Measurements from ENCODE around the gene YPEL3. TPM values are rescaled to one million over a fixed set of nuclear protein-coding genes. Genes with fewer than 3 reads are reported as not detected.

The YPEL3 gene
- total RNA-seq, 4 donors from 2014 or later: 90.8 to 154 (median 125) TPM

- no peaks in the 10 kb centered on the region for H3K9me3 ChIP-seq
Observed at GRCh38 chr16:30049871-30050270, 46.1 kb downstream of the YPEL3 start.

GRCh38 chr16:30046588-30046987, 49.4 kb downstream of the YPEL3 start:
- intact Hi-C loops (cut with DNase I; ENCODE audit: low total_unique reads): no loop called here
- peaks cover 21% of the 10 kb centered on the region for H3K27me3 ChIP-seq
- no peaks in the 10 kb centered on the region for H3K36me3 ChIP-seq
- H3K4me3 ChIP-seq: no peak overlapping the region
- WGBS, 2 donors (ENCODE audit: low coverage in 1 of 2): 96% methylated on average over 1 of the region's 1 CpG; no CpG with 5 or more reads in 1 of the 2 donors
- DNase-seq: no peak
- in situ Hi-C loops (cut with MboI; ENCODE audit: low pct_ligation_motif_present in 1 of 4, low pct_unique_long_range_greater_than_20kb in 1 of 4, low sequenced_read_pairs in 3 of 4): loop anchor here in 1 of 4 donors (25.0 kb wide), 1 partner anchor 159 kb away; the partner anchor contains the start of gene SEZ6L2
- H3K9me3 ChIP-seq: no peaks in the 10 kb centered on the region
- TF ChIP-seq CTCF (IDR thresholded peaks at IDR 0.05) (no peak), POLR2A (IDR thresholded peaks at IDR 0.05) (no peak), EP300 (IDR thresholded peaks at IDR 0.05; ENCODE audit: low read depth) (no peak), POLR2AphosphoS5 (IDR thresholded peaks at IDR 0.05) (no peak)
- H3K27ac ChIP-seq: no peak overlapping the region
- no peaks in the 10 kb centered on the region for H3K4me1 ChIP-seq

More at GRCh38 chr16:30049871-30050270, 46.1 kb downstream of the YPEL3 start:
- no peak overlapping the region for H3K4me3 ChIP-seq
- 92% methylated on average over 5 to 8 of the region's 8 CpGs for WGBS, 2 donors (ENCODE audit: low coverage in 1 of 2)
- H3K36me3 ChIP-seq: no peaks in the 10 kb centered on the region
- intact Hi-C loops (cut with DNase I; ENCODE audit: low total_unique reads): no loop called here
- in situ Hi-C loops (cut with MboI; ENCODE audit: low pct_ligation_motif_present in 1 of 4, low pct_unique_long_range_greater_than_20kb in 1 of 4, low sequenced_read_pairs in 3 of 4): loop anchor here in 1 of 4 donors (25.0 kb wide), 1 partner anchor 163 kb away; the partner anchor contains the start of gene SEZ6L2
- no peak overlapping the region for H3K27ac ChIP-seq
- no peak for DNase-seq
- no peaks in the 10 kb centered on the region for H3K27me3 ChIP-seq
- H3K4me1 ChIP-seq: peaks cover 4 to 15% (median 13%) of the 10 kb centered on the region in 4 donors
- no peak for TF ChIP-seq POLR2AphosphoS5 (IDR thresholded peaks at IDR 0.05)
- no peak for TF ChIP-seq CTCF (IDR thresholded peaks at IDR 0.05)
- TF ChIP-seq EP300 (IDR thresholded peaks at IDR 0.05; ENCODE audit: low read depth): no peak
- no peak for TF ChIP-seq POLR2A (IDR thresholded peaks at IDR 0.05)

- Histone ChIP-seq H3K36me3 (no peaks in the 10 kb centered on the region), H3K4me3 (no peak overlapping the region), H3K27ac (no peak overlapping the region), H3K4me1 (no peaks in the 10 kb centered on the region), H3K27me3 (peaks cover 21% of the 10 kb centered on the region), H3K9me3 (no peaks in the 10 kb centered on the region)
- intact Hi-C loops (cut with DNase I; ENCODE audit: low total_unique reads): no loop called here
- TF ChIP-seq POLR2A (IDR thresholded peaks at IDR 0.05) (no peak), CTCF (IDR thresholded peaks at IDR 0.05) (no peak), EP300 (IDR thresholded peaks at IDR 0.05; ENCODE audit: low read depth) (no peak), POLR2AphosphoS5 (IDR thresholded peaks at IDR 0.05) (no peak)
- 60 to 78% methylated on average over 1 to 8 of the region's 8 CpGs for WGBS, 2 donors (ENCODE audit: low coverage in 1 of 2)
- in situ Hi-C loops (cut with MboI; ENCODE audit: low pct_ligation_motif_present in 1 of 4, low pct_unique_long_range_greater_than_20kb in 1 of 4, low sequenced_read_pairs in 3 of 4): loop anchor here in 1 of 4 donors (25.0 kb wide), 1 partner anchor 159 kb away; the partner anchor contains the start of gene SEZ6L2
- no peak for DNase-seq
Observed at GRCh38 chr16:30046178-30046577, 49.8 kb downstream of the YPEL3 start.

Other genes with a start within 250 kb of the YPEL3 start
- 100 to 1,000 TPM in 1 of 4 donors, 10 to 100 TPM in 3; 58.5 to 139 (median 94.5) TPM for gene CDIPT, start 233.0 kb downstream of the YPEL3 start, total RNA-seq
- gene SEZ6L2, start 196.7 kb downstream of the YPEL3 start, total RNA-seq: 1 to 10 TPM; 2.0 to 9.7 (median 6.3) TPM
- 1 to 10 TPM in 2 of 4 donors, under 1 TPM in 1, not detected in 1; 0.40 to 1.2 (median 1.1) TPM for gene ASPHD1, start 195.7 kb downstream of the YPEL3 start, total RNA-seq
- gene KCTD13, start 170.0 kb downstream of the YPEL3 start, total RNA-seq: 100 to 1,000 TPM in 1 of 4 donors, 10 to 100 TPM in 3; 40.3 to 110 (median 57.4) TPM
- gene TMEM219, start 134.1 kb downstream of the YPEL3 start, total RNA-seq: 100 to 1,000 TPM; 149 to 210 (median 158) TPM
- gene TAOK2, start 122.3 kb downstream of the YPEL3 start, total RNA-seq: 100 to 1,000 TPM in 1 of 4 donors, 10 to 100 TPM in 3; 54.6 to 103 (median 68.1) TPM
- 10 to 100 TPM in 2 of 4 donors, 1 to 10 TPM in 2; 1.8 to 11.7 (median 8.8) TPM for gene HIRIP3, start 100.6 kb downstream of the YPEL3 start, total RNA-seq
- gene INO80E, start 100.0 kb downstream of the YPEL3 start, total RNA-seq: 10 to 100 TPM; 65.6 to 94.3 (median 73.0) TPM
- gene DOC2A, start 85.2 kb downstream of the YPEL3 start, total RNA-seq: 10 to 100 TPM in 1 of 4 donors, 1 to 10 TPM in 3; 7.2 to 28.8 (median 9.7) TPM
- gene C16orf92, start 73.0 kb downstream of the YPEL3 start, total RNA-seq: not detected
- gene TLCD3B, start 64.9 kb downstream of the YPEL3 start, total RNA-seq: not detected
- 1,000 to 10,000 TPM in 2 of 4 donors, 100 to 1,000 TPM in 2; 778 to 1,392 (median 1,174) TPM for gene ALDOA, start 30.5 kb downstream of the YPEL3 start, total RNA-seq
- gene PPP4C, start 20.2 kb downstream of the YPEL3 start, total RNA-seq: 10 to 100 TPM; 17.7 to 92.3 (median 74.3) TPM
- gene TBX6, start 4.3 kb downstream of the YPEL3 start, total RNA-seq: 1 to 10 TPM in 1 of 4 donors, under 1 TPM in 1, not detected in 2; 0.82 to 2.2 TPM
- gene GDPD3, start 17.3 kb upstream of the YPEL3 start, total RNA-seq: 10 to 100 TPM in 3 of 4 donors, 1 to 10 TPM in 1; 9.4 to 33.3 (median 30.4) TPM
- 100 to 1,000 TPM; 226 to 448 (median 244) TPM for gene MAPK3, start 27.0 kb upstream of the YPEL3 start, total RNA-seq
- gene CORO1A, start 87.4 kb upstream of the YPEL3 start, total RNA-seq: 10 to 100 TPM in 3 of 4 donors, 1 to 10 TPM in 1; 5.6 to 30.2 (median 24.0) TPM
- 1,000 to 10,000 TPM in 1 of 4 donors, 100 to 1,000 TPM in 2, 10 to 100 TPM in 1; 39.6 to 1,391 (median 605) TPM for gene BOLA2B, start 97.5 kb upstream of the YPEL3 start, total RNA-seq
- gene SLX1A, start 97.7 kb upstream of the YPEL3 start, total RNA-seq: 100 to 1,000 TPM; 118 to 327 (median 158) TPM
- 100 to 1,000 TPM in 1 of 4 donors, 10 to 100 TPM in 3; 55.4 to 864 (median 58.7) TPM for gene SULT1A3, start 103.0 kb upstream of the YPEL3 start, total RNA-seq
- gene NPIPB13, start 152.3 kb upstream of the YPEL3 start, total RNA-seq: 1 to 10 TPM; 2.4 to 6.4 (median 5.2) TPM

Measured in transverse colon (tissue), 4 donors.